Ishikawa (cell line): ENCODE data around the gene RBBP7.

ENCODE experiments used
- CEBPB ChIP-seq: IDR thresholded peaks from 2 replicates; pipeline ENCODE4 v1.6.1; 2012
- CREB1 ChIP-seq: IDR thresholded peaks from 2 replicates; pipeline ENCODE4 v1.6.1; 2012; ENCODE audit warnings: low read depth
- EGR1 ChIP-seq: IDR thresholded peaks from 2 replicates; pipeline ENCODE4 v1.6.1; 2012
- EP300 ChIP-seq: IDR thresholded peaks from 2 replicates; pipeline ENCODE4 v1.6.1; 2012; ENCODE audit warnings: borderline replicate concordance
- FOXM1 ChIP-seq: IDR thresholded peaks from 2 replicates; pipeline ENCODE4 v1.6.1; 2012; ENCODE audit warnings: low read depth, borderline replicate concordance
- NFIC ChIP-seq: IDR thresholded peaks from 2 replicates; pipeline ENCODE4 v1.6.1; 2012
- TEAD4 ChIP-seq: IDR thresholded peaks from 2 replicates; pipeline ENCODE4 v1.6.1; 2012
- YY1 ChIP-seq: IDR thresholded peaks from 2 replicates; pipeline ENCODE4 v1.6.1; 2012; ENCODE audit warnings: low read depth
- ZBTB7A ChIP-seq: IDR thresholded peaks from 2 replicates; pipeline ENCODE4 v1.6.1; 2012; ENCODE audit warnings: low read depth
- TF ChIP-seq, protein P1 (sequence below): IDR thresholded peaks from 2 replicates; pipeline ENCODE4 v1.6.1; 2012
- TF ChIP-seq, protein P2 (sequence below): IDR thresholded peaks from 2 replicates; pipeline ENCODE4 v1.6.1; 2012; ENCODE audit warnings: low read depth, mild to moderate bottlenecking
- TF ChIP-seq, protein P3 (sequence below): IDR thresholded peaks from 2 replicates; pipeline ENCODE4 v1.6.1; 2012

DNA sequence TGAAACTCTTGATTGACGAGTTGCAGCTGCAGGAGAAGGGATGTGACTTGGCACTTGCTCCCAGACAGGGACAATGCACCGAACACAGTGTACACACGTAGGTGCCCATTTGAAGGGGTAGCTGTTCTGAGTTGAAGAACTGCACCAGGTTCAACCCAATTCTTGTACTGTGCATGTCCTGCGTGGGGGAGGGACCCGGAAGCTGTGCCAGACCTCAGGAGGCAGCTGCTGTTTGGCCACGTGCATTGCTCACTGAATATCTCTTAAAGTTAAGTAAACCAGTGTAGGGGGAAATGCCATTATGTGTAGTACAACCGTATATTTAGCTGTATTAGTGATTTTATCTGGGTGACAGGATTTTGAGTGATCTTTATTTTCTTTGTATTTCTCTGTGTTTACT lies 12.0 kb upstream of the RBBP7 start:
- TF ChIP-seq, protein P1, sequence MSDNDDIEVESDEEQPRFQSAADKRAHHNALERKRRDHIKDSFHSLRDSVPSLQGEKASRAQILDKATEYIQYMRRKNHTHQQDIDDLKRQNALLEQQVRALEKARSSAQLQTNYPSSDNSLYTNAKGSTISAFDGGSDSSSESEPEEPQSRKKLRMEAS: peak; percentile 82
- TF ChIP-seq EGR1: no peak
- TF ChIP-seq EP300: no peak
- no peak for TF ChIP-seq ZBTB7A
- TF ChIP-seq, protein P2, sequence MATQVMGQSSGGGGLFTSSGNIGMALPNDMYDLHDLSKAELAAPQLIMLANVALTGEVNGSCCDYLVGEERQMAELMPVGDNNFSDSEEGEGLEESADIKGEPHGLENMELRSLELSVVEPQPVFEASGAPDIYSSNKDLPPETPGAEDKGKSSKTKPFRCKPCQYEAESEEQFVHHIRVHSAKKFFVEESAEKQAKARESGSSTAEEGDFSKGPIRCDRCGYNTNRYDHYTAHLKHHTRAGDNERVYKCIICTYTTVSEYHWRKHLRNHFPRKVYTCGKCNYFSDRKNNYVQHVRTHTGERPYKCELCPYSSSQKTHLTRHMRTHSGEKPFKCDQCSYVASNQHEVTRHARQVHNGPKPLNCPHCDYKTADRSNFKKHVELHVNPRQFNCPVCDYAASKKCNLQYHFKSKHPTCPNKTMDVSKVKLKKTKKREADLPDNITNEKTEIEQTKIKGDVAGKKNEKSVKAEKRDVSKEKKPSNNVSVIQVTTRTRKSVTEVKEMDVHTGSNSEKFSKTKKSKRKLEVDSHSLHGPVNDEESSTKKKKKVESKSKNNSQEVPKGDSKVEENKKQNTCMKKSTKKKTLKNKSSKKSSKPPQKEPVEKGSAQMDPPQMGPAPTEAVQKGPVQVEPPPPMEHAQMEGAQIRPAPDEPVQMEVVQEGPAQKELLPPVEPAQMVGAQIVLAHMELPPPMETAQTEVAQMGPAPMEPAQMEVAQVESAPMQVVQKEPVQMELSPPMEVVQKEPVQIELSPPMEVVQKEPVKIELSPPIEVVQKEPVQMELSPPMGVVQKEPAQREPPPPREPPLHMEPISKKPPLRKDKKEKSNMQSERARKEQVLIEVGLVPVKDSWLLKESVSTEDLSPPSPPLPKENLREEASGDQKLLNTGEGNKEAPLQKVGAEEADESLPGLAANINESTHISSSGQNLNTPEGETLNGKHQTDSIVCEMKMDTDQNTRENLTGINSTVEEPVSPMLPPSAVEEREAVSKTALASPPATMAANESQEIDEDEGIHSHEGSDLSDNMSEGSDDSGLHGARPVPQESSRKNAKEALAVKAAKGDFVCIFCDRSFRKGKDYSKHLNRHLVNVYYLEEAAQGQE: no peak
- no peak for TF ChIP-seq TEAD4
- TF ChIP-seq CEBPB: no peak
- TF ChIP-seq YY1: no peak
- TF ChIP-seq NFIC: no peak
- TF ChIP-seq, protein P3, sequence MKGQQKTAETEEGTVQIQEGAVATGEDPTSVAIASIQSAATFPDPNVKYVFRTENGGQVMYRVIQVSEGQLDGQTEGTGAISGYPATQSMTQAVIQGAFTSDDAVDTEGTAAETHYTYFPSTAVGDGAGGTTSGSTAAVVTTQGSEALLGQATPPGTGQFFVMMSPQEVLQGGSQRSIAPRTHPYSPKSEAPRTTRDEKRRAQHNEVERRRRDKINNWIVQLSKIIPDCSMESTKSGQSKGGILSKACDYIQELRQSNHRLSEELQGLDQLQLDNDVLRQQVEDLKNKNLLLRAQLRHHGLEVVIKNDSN: peak; percentile 46
- TF ChIP-seq FOXM1: no peak
- TF ChIP-seq CREB1: no peak
